Stimulated activated naive B cell treated with anti-CD40 and anti-IgM and Interleukin-4, amounts not matched to agents 10 μg/mL and 1 μg/mL and 100 μg/mL, for 72 hours (primary cell): ENCODE measurements around the gene HNRNPH1.
"Not testable (repeated sequence)": the region's sequence is repeated elsewhere in the genome, so short reads cannot be mapped to it uniquely, and the experiment has no call there.

Experiments used
- ATAC-seq, 2 donors: fragments of 150-1000 bp; cut with Tn5 transposase; replicated peaks; 2 replicates each; pipeline ENCODE4 v1.10.0; 2021; ENCODE audit warnings: moderate library complexity in 1 of 2
- DNase-seq: peaks from one replicate; pipeline ENCODE4 v3.0.0; 2021
- H3K27ac Mint-ChIP-seq: one replicate; pipeline ENCODE4 v1.8.0; 2022; ENCODE audit warnings: mild to moderate bottlenecking, mixed read lengths
- H3K27me3 Mint-ChIP-seq, 2 donors: one replicate each; pipeline ENCODE4 v1.8.0; 2022; ENCODE audit warnings: mixed read lengths in 2 of 2
- H3K36me3 Mint-ChIP-seq, 2 donors: one replicate each; pipeline ENCODE4 v1.8.0; 2022; ENCODE audit warnings: mixed read lengths in 2 of 2, mild to moderate bottlenecking in 1 of 2
- H3K4me1 Mint-ChIP-seq, 2 donors: one replicate each; pipeline ENCODE4 v1.8.0; 2022; ENCODE audit warnings: mixed read lengths in 2 of 2, mild to moderate bottlenecking in 1 of 2
- H3K4me3 Mint-ChIP-seq, 2 donors: one replicate each; pipeline ENCODE4 v1.8.0; 2022; ENCODE audit warnings: mild to moderate bottlenecking in 2 of 2, mixed read lengths in 2 of 2, moderate library complexity in 1 of 2
- H3K9me3 Mint-ChIP-seq, 2 donors: one replicate each; pipeline ENCODE4 v1.8.0; 2022; ENCODE audit warnings: mixed read lengths in 2 of 2, mild to moderate bottlenecking in 1 of 2

HNRNPH1 gene

GRCh38 chr5:179623003-179623905 is at the start of gene HNRNPH1:
HNRNPH1 (minus strand) TSS chr5:179623671; CDS start chr5:179623133, 538 bp downstream.
- peak; percentile 98 for DNase-seq
- Mint-ChIP-seq H3K27me3 (no peaks in the 10 kb centered on the region), H3K36me3 (peaks cover 45% of the 10 kb centered on the region in 2 donors), H3K27ac (peak within 1 kb of the TSS; percentile 99), H3K4me3 (peak within 1 kb of the TSS; percentile 97 to 99), H3K9me3 (no peaks in the 10 kb centered on the region), H3K4me1 (peaks cover 28 to 58% of the 10 kb centered on the region in 2 donors)
- ATAC-seq = peak; percentile 77 to 83

- Mint-ChIP-seq H3K4me1 (no peaks in the 10 kb centered on the region), H3K36me3 (peaks cover 2 to 19% of the 10 kb centered on the region in 2 donors), H3K4me3 (no peak overlapping the region), H3K9me3 (no peaks in the 10 kb centered on the region), H3K27me3 (no peaks in the 10 kb centered on the region), H3K27ac (no peak overlapping the region)
- no peak for DNase-seq
- ATAC-seq = no peak
Observed at GRCh38 chr5:179668391-179668790, 44.9 kb upstream of the HNRNPH1 start.

DNA sequence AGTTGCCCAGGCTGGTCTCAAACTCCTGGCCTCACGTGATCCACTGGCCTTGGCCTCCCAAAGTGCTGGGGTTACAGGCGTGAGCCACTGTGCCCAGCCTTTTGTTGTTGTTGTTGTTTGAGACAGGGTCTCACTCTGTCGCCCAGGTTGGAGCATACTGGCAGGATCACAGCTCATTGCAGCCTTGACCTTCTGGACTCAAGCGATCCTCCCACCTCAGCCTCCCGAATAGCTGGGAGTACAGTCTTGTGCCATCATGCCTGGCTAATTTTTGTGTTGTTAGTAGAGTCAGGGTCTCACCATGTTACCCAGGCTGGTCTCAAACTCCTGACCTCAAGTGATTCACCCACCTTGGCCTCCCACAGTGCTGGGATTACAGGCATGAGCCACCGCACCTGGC is 38.2 kb upstream of the HNRNPH1 start:
- H3K27me3 Mint-ChIP-seq, H3K4me1 Mint-ChIP-seq, H3K9me3 Mint-ChIP-seq, H3K27ac Mint-ChIP-seq, ATAC-seq, H3K4me3 Mint-ChIP-seq, DNase-seq: not testable (repeated sequence)
- peaks cover 2 to 11% of the 10 kb centered on the region in 2 donors for H3K36me3 Mint-ChIP-seq

- not testable (repeated sequence) for H3K27me3 Mint-ChIP-seq, H3K4me1 Mint-ChIP-seq
- ATAC-seq = peak; percentile 77 to 78
Observed at GRCh38 chr5:179658179-179658856, 34.8 kb upstream of the HNRNPH1 start.

DNA sequence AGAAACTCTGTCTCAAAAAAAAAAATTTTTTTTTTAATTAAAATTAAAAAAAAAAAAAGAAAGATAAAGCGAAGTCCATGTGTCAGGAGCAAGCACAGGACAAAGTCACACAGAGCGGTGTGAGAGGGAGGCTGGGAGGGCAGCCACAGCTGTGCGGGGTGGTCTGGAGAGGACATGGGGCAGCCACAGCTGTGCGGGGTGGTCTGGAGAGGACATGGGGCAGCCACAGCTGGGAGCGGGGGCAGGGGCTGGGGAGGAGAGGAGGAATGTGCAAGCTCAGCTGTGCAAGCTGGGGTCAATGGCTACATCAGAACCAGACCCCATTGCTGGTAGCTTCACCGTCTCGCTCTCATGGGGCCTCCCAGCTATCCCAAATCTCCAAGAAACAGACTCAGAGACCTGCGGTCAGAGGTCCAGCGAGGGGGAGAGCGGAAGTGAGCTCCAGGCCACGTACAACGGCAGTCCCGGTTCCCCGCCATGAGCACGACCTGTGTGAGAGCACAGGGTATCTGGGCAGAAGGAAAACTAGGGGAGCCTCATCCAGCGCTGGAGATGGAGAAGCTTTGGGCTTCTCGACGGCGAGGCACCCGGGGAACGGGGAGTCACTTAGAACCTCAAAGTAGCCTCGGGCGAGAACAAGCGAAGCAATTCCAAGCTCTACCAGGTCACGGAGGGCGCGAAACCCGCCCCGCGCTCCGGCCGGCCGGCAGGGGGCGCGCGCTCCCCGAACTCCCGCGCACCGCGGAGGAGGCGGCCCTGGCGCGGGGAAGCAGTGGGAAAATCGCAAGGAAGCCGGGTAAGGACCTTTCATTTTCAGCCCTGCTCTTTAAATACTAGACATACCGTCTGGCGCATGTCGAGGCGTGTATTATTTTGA is 34.1 kb upstream of the HNRNPH1 start:
- not testable (repeated sequence) for H3K36me3 Mint-ChIP-seq, H3K27ac Mint-ChIP-seq, DNase-seq, H3K27me3 Mint-ChIP-seq, H3K4me1 Mint-ChIP-seq, H3K9me3 Mint-ChIP-seq
- H3K4me3 Mint-ChIP-seq = peak overlapping the region; percentile 43 to 44
- peak; percentile 91 to 95 for ATAC-seq

More at GRCh38 chr5:179658179-179658856, 34.8 kb upstream of the HNRNPH1 start:
- peak overlapping the region; percentile 80 to 85 for H3K4me3 Mint-ChIP-seq
- H3K27ac Mint-ChIP-seq, H3K9me3 Mint-ChIP-seq, H3K36me3 Mint-ChIP-seq, DNase-seq: not testable (repeated sequence)

GRCh38 chr5:179653135-179653534 is 29.7 kb upstream of the HNRNPH1 start:
- DNase-seq, H3K27ac Mint-ChIP-seq, H3K4me3 Mint-ChIP-seq, H3K36me3 Mint-ChIP-seq, H3K4me1 Mint-ChIP-seq, H3K9me3 Mint-ChIP-seq, ATAC-seq, H3K27me3 Mint-ChIP-seq: not testable (repeated sequence)

GRCh38 chr5:179650245-179650644 is 26.8 kb upstream of the HNRNPH1 start:
- not testable (repeated sequence) for H3K27ac Mint-ChIP-seq, H3K9me3 Mint-ChIP-seq, DNase-seq, H3K4me3 Mint-ChIP-seq, H3K4me1 Mint-ChIP-seq, ATAC-seq, H3K36me3 Mint-ChIP-seq, H3K27me3 Mint-ChIP-seq

DNA sequence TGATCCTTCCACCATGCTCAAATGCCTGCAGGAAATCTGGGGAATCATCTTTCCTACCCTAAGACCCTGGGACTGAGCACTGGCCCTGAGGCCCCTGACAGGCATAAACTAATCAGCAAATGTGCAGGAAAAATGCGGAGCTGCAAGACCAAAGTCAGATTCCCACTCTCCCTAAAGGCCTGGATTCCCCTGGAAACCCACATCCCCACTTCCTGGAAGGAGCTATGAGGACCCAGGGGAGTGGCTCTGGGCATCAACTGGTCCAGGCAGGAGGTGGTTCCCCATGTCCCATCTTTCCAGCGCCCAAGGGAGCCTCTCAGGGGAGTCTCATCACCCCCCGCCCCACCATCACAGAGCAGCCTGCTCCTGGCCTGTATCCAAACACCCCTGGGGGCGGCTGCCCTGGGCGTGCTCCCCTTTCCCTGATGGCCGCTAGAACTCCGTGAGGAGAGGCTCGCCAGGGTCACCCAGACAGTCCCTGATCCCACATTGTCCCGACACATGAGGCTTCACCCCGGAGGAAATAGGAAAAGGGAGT is 25.8 kb upstream of the HNRNPH1 start:
- H3K27ac Mint-ChIP-seq, DNase-seq, H3K27me3 Mint-ChIP-seq, H3K9me3 Mint-ChIP-seq, H3K4me1 Mint-ChIP-seq, H3K36me3 Mint-ChIP-seq, H3K4me3 Mint-ChIP-seq, ATAC-seq: not testable (repeated sequence)

DNA sequence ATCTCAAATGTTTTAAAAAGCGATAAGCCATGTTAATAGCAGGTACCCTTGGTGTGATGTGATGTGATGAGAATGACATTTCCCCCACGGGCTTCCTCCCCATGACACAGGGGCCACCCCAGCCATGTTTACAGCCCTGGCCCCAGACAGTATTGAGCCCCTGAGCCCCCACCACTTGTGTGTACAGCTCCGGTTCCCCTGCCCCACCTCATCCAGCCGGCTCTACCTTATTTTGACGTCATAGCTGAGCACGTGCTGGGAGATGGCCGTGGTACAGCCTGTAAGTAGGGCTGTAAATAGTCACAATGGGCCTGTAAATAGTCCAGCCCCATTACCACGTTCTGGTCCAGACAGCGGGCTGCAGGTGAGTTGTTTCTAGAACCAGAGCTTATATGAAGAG is 24.9 kb upstream of the HNRNPH1 start:
- Mint-ChIP-seq H3K9me3 (no peaks in the 10 kb centered on the region), H3K27ac (no peak overlapping the region), H3K4me1 (no peaks in the 10 kb centered on the region), H3K27me3 (peaks cover 0 to 8% of the 10 kb centered on the region in 2 donors), H3K36me3 (no peaks in the 10 kb centered on the region), H3K4me3 (no peak overlapping the region)
- DNase-seq (no peak), ATAC-seq (no peak)

DNA sequence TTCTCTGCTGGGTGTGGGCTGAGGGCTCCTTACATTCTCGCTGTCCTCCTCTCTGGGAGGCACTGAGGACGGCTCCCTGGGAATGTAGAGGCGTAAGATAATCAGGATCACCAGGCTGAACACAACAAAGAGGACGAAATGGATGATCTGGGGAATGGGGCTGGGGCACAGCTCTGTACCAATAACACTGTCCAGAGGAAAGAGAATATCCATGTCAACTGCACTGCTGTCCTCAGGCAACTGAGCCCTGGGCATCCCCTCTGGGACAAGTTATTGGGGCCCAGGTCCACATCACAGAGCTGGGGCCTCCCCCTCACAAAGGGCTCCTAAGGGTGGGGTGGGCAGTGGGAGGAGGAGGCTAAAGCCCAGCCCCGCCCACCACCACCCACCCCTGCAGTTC is 21.3 kb upstream of the HNRNPH1 start:
- not testable (repeated sequence) for H3K27ac Mint-ChIP-seq, H3K36me3 Mint-ChIP-seq, H3K27me3 Mint-ChIP-seq, H3K4me3 Mint-ChIP-seq, ATAC-seq, H3K4me1 Mint-ChIP-seq, H3K9me3 Mint-ChIP-seq, DNase-seq

DNA sequence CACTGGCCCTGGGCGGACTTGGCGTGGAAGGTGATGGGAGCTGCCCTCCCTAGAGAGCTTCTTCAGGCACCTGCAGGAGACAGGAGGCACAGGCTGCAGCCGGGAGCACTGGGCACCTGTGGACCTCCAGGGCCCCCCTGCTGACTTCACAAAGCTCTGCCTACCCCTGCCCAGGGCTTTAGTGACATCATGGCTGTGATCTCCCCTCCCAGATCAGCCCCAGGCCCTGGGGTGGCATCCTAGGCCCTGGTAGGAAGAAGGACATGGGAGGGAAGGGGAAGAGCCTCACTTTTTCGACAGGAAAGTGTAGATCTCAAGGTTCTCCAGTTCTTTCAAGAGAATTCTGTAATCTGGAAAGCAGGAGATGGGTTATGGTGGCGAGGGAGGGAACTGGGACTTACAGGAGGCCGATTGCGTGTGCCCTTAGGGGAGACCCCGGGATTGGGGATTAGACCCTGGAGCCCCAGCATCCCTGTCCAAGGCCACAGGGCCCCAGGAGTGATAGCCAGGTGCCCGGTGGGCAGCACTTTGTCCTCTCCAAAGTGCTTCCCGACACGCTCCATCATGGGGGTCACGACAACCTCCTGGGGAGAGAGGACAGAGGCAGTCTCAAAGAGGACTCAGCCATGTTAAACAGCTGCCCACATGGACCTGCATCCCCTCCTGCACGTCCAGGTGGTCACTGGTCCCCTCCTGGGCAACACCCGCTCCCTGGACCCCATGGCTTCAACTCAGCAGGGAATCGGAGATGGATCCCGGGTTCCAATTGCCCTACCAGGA is 19.9 kb upstream of the HNRNPH1 start:
- not testable (repeated sequence) for H3K27me3 Mint-ChIP-seq, DNase-seq, H3K36me3 Mint-ChIP-seq, H3K4me3 Mint-ChIP-seq, H3K9me3 Mint-ChIP-seq, H3K4me1 Mint-ChIP-seq, ATAC-seq, H3K27ac Mint-ChIP-seq

GRCh38 chr5:179642626-179643025 is 19.2 kb upstream of the HNRNPH1 start:
- not testable (repeated sequence) for DNase-seq, H3K27me3 Mint-ChIP-seq, H3K36me3 Mint-ChIP-seq, ATAC-seq, H3K27ac Mint-ChIP-seq, H3K4me1 Mint-ChIP-seq, H3K4me3 Mint-ChIP-seq, H3K9me3 Mint-ChIP-seq

DNA sequence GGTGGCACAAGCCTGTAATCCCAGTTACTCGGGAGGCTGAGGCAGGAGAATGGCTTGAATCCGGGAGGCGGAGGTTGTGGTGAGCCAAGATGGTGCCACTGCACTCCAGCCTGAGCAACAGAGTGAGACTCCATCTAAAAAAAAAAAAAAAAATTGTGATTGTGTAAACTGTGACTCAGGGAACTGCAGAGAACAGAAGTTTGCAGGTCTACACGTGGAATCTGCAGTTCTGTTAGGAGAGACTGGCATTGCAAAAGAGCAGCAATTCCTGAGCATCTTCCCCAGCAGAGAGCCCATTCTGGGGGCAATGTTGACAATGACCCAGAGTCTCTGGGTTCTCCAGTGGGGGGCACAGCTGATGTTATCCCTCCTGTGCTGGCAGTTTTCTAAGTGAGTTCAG is 18.3 kb upstream of the HNRNPH1 start:
- H3K9me3 Mint-ChIP-seq, ATAC-seq, H3K4me3 Mint-ChIP-seq, H3K27ac Mint-ChIP-seq, H3K4me1 Mint-ChIP-seq, H3K36me3 Mint-ChIP-seq, DNase-seq, H3K27me3 Mint-ChIP-seq: not testable (repeated sequence)
